GM18502 (cell line): ENCODE measurements around the gene PTPRD.

Source experiments
- ATAC-seq: cut with Tn5 transposase; IDR thresholded peaks from one replicate; pipeline ENCODE4 v1.9.1; 2021; ENCODE audit warnings: mild to moderate bottlenecking; ENCODE audit not compliant: unreplicated experiment, poor library complexity

Gene PTPRD

DNA sequence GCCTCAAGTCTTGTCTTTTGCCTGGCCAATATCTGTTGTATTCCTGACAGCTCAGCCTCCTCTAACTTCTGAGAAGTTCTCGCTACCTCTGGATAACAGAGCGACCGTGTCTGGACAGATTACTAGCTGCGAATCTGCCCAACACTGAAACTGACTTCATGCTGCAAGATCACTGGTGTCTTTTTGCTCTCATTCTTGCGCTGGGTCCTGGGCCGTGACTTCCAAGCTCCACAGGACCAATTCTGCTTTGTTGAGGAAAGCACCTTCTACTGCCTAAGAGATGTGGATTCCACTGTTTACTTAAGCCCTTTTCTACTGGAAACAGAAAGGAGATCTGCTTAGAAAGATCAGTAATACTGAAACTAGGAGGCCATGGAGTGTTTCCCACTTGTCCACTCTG lies 1834.4 kb downstream of the PTPRD start:
- no peak for ATAC-seq

- ATAC-seq, result no peak
Observed at GRCh38 chr9:8772302-8772701, 1840.5 kb downstream of the PTPRD start.

GRCh38 chr9:8769153-8769552 lies 1843.6 kb downstream of the PTPRD start:
- ATAC-seq, result no peak

DNA sequence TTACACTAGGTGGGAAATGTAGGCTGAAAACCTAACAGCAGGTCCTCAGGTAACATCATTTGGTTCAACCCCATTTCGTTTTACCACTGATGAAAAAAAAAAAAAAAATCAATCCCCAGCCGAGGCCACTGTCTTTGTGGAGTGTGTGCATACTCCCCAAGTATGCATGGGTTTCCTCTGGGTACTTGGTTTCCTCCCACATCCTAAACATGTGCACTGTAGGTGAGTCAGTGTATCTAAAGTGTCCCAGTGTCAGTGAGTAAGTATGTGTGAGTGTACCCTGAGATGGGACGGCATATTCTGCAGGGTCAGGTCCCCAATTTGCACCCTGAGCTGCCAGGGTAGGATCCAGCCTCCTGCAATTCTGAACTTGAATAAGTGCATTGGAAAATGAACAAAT lies 1846.7 kb downstream of the PTPRD start:
- ATAC-seq, result no peak

GRCh38 chr9:8764051-8764450 lies 1848.8 kb downstream of the PTPRD start:
- ATAC-seq, result no peak

GRCh38 chr9:8762479-8763085 lies 1850.2 kb downstream of the PTPRD start:
- no peak for ATAC-seq

- ATAC-seq, result no peak
Observed at GRCh38 chr9:8760000-8760767, 1852.6 kb downstream of the PTPRD start.

- ATAC-seq, result no peak
Observed at GRCh38 chr9:8757881-8758280, 1854.9 kb downstream of the PTPRD start.

DNA sequence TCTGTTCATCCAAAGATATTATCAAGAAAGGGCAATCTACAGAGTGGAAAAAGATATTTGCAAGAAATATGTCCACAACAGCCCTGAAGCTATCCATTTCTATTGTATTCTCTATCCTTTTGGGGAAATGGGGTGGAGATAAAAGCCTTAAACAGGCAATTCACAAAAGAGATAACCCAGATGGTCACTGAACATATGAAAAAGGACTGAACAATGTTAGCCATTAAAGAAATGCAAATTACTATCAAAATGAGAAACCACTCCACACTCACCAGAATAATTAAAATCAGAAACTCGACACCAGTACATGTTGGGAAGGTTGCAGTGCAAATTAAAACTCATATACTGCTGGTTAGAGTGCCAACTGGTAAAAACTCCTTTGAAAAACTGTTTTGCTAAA lies 1858.1 kb downstream of the PTPRD start:
- ATAC-seq, result no peak

DNA sequence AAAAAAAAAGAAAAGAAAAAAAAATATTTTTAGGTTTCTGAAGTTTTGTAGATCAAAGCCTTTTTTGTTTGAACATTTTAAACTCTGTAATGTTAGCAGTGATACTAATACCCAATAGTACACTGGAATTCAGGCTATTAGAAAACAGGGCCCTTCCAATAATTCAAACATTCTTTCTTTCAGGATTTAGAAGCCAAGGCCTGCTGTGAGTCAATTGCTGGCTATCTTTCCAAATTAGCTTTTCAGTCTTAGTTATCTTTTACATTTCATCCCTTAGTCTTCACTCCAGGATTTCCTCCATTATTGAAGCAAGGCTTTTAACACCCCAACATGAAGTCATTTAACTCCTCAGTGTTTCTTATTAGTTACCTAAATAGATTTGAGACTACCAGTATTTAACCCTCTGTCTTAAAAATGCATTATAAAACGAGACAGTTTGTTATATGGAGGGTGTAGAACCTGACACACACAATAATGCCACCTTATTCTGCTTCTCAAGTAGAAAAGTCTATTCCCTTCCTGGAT lies 1861.3 kb downstream of the PTPRD start:
- ATAC-seq, result no peak

DNA sequence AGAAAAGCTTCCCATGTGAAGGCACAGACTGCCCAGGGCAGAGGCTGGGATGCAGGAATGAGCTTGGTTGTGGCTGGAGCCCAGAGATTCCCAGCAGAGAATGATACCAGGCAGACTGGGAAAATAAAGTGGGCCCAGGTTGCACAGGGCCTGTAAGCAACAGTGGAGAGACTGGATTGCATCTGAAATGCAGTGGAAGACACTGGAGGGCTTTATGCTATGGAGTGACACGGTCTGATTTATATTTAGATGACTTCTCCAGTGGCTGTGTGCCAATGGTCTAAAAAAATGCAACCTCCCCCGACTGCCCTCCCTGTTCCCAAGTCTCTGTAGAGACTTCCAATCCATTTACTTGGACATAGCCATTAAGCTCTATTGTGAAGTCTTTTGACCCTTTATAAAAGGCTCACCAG lies 1862.2 kb downstream of the PTPRD start:
- ATAC-seq, result no peak

GRCh38 chr9:8745347-8745746 lies 1867.5 kb downstream of the PTPRD start:
- no peak for ATAC-seq

- no peak for ATAC-seq
Observed at GRCh38 chr9:8738945-8739344, 1873.9 kb downstream of the PTPRD start.

DNA sequence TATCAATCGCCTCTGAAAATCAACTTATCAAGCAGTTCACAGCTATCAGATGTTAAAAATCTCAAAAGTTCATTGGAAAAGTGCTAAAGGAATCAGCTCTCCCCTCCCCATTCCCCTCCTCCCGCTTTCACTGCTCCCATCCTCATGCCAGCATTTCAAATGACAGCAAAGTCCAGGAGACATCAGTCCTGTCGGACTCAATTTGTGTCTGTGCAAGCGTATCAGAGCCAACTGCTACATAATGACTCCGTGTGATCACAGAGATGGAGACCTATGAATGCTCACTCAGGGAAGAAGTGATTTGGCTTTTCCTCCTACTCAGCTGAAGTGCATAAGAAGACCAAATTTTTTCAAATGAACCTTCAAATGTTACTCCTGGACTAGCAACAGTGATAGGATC lies 1876.0 kb downstream of the PTPRD start:
- no peak for ATAC-seq

GRCh38 chr9:8734760-8735159 lies 1878.0 kb downstream of the PTPRD start:
- no peak for ATAC-seq

GRCh38 chr9:8733131-8733954 lies 1879.5 kb downstream of the PTPRD start:
- ATAC-seq, result no peak

- no peak for ATAC-seq
Observed at GRCh38 chr9:8732367-8733075, 1880.3 kb downstream of the PTPRD start.

GRCh38 chr9:8730618-8731017 lies 1882.2 kb downstream of the PTPRD start:
- no peak for ATAC-seq

GRCh38 chr9:8728910-8729309 lies 1883.9 kb downstream of the PTPRD start:
- ATAC-seq, result no peak

DNA sequence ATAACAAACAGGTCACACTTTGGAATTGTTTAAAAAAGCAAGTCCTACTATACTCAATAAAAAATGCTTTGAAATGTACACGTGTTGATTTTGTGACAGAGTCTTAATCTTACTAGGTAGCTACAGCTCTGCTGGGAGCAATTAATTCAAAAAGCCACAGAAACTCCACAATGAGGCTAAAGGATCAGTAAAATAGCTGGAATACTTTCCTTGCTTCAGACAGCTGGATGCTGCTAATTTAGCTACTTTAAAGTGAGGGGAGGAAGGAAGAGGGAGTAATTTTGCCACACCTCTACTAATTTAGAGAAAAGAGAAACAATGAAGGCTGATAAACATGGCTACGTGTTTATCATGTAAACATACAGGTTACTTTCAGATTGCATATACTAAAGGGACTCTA lies 1885.6 kb downstream of the PTPRD start:
- no peak for ATAC-seq
